Measurements from ENCODE around the gene RIC3.

DNA sequence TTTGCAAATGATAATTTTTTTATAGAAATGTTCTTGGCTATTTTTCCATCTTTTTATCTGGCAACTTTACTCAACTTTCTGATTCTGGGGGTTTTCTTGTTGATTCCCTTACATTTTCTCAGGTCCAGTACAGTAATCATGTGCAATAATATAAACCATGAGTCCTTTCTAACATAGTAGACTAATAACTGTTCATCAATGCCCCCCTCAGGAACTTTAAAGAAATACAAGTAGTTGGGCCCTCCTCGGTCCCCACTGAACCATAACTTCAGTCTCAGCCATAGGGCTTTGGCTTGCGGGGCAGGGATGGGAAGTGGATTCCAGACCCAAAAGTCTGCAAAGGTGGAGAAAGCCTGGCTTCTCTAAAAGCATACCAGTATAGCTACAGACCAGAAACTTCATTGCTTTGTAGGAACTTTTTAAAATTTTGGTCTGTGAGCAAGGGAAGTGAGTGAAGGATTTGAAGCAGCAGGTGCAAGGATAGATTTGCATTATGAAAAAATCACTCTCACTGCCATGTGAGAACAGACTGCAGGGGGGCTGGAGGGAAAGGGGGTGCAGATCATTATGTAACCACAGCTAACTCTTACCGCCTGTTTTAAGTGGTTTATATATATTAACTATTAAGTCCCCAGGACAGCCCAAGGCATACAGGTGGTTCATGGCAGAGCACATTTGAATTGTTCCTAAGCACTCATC is 98.3 kb downstream of the RIC3 start:
- TF ChIP-seq EZH2 (IDR thresholded peaks at IDR 0.05; ENCODE audit: insufficient read depth, low read length) = no peak
- TF ChIP-seq, protein P1, sequence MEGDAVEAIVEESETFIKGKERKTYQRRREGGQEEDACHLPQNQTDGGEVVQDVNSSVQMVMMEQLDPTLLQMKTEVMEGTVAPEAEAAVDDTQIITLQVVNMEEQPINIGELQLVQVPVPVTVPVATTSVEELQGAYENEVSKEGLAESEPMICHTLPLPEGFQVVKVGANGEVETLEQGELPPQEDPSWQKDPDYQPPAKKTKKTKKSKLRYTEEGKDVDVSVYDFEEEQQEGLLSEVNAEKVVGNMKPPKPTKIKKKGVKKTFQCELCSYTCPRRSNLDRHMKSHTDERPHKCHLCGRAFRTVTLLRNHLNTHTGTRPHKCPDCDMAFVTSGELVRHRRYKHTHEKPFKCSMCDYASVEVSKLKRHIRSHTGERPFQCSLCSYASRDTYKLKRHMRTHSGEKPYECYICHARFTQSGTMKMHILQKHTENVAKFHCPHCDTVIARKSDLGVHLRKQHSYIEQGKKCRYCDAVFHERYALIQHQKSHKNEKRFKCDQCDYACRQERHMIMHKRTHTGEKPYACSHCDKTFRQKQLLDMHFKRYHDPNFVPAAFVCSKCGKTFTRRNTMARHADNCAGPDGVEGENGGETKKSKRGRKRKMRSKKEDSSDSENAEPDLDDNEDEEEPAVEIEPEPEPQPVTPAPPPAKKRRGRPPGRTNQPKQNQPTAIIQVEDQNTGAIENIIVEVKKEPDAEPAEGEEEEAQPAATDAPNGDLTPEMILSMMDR (IDR thresholded peaks at IDR 0.05; ENCODE audit: insufficient read depth, low read depth, low read length) = peak; percentile 36
